ENCODE measurements around the gene PGRMC2.
"Not testable (repeated sequence)": the region's sequence is repeated elsewhere in the genome, so short reads cannot be mapped to it uniquely, and the experiment has no call there.

Gene PGRMC2

DNA sequence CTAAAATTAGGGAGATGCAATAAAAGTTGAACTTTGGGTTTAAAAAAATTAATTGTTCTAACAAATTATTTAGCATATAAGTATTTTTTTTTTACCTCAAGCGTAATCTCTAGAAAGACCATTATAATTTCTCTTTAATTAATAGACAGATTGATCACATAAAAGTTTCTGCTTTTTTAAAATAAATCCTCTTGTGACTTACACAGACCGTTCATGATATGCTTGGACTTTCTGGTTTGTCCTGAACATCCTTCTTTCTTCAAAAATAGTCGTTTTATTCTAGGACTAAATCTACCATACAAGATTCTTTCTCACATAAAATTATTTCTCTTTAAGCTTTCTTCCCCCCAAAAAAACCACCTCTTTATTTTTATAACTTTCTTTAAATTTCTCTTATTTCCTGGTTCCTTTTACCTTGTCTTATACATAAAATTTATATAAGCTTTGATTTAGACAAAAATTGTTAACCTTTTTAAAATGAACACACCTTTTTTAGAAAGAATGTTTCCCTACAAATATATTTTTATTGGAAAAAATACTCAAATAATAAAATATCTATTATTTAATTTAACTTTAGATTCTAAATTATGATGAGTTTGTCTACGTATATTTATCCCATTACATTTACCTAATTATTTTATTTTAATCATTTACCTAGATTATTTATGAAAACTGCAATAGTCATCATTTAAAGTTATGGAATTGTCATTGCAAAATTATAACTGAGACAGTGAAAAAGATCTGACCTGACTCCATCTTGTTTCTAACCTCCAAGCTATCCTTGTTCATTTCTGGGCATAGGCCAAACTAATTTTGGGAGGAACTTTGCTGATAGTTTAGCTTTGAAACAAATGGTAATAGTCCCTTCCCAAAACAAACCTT lies 37.6 kb downstream of the PGRMC2 start:
- Histone ChIP-seq H3K4me3 (no peak overlapping the region), H3K27me3 (no peaks in the 10 kb centered on the region), H3K36me3 (no peaks in the 10 kb centered on the region), H3K9me3 (no peaks in the 10 kb centered on the region), H3K27ac (no peak overlapping the region), H3K4me1 (no peaks in the 10 kb centered on the region)
- TF ChIP-seq, protein P1, sequence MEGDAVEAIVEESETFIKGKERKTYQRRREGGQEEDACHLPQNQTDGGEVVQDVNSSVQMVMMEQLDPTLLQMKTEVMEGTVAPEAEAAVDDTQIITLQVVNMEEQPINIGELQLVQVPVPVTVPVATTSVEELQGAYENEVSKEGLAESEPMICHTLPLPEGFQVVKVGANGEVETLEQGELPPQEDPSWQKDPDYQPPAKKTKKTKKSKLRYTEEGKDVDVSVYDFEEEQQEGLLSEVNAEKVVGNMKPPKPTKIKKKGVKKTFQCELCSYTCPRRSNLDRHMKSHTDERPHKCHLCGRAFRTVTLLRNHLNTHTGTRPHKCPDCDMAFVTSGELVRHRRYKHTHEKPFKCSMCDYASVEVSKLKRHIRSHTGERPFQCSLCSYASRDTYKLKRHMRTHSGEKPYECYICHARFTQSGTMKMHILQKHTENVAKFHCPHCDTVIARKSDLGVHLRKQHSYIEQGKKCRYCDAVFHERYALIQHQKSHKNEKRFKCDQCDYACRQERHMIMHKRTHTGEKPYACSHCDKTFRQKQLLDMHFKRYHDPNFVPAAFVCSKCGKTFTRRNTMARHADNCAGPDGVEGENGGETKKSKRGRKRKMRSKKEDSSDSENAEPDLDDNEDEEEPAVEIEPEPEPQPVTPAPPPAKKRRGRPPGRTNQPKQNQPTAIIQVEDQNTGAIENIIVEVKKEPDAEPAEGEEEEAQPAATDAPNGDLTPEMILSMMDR (IDR thresholded peaks at IDR 0.05), result no peak
- intact Hi-C loops (cut with DNase I; ENCODE audit: low total_unique reads), result no loop called here
- DNase-seq, result no peak

DNA sequence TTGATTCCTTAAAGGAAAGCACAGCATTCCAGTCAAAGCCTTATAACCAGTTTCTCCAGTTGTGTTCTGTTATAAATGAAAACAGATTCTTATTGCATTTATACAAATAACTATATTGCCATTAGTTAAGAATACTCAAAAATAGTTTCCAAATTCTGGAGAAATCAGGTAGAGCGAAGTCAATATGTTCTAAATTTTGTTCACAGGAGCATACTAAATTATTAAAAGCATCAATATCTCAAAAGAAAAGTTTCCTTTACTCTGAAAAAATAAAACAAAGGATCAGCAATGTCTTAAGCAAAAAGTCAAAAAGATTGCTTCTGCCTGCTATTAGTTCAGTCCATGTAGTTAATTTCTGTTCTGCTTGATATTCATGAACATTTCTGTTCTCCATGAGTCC lies 39.7 kb downstream of the PGRMC2 start:
- Histone ChIP-seq H3K4me1 (no peaks in the 10 kb centered on the region), H3K4me3 (no peak overlapping the region), H3K9me3 (no peaks in the 10 kb centered on the region), H3K27ac (no peak overlapping the region), H3K27me3 (no peaks in the 10 kb centered on the region), H3K36me3 (no peaks in the 10 kb centered on the region)
- intact Hi-C loops (cut with DNase I; ENCODE audit: low total_unique reads), result no loop called here
- TF ChIP-seq, protein P1 (IDR thresholded peaks at IDR 0.05), result no peak
- no peak for DNase-seq

DNA sequence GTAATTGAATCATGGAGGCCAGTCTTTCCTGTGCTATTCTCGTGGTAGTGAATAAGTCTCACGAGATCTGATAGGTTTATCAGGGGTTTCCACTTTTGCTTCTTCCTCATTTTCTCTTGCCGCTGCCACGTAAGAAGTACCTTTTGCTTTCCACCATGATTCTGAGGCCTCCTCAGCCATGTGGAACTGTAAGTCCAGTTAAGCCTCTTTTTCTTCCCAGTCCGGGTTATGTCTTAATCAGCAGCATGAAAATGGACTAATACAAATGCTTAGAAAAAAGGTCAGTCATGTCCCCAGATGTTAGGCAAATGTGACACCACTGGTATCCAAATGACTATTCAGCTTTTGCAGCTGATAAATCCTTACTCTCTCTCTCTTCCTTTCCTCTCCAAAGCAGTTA lies 42.2 kb downstream of the PGRMC2 start:
- H3K27me3 ChIP-seq; intact Hi-C loops (cut with DNase I; ENCODE audit: low total_unique reads); H3K4me3 ChIP-seq; DNase-seq; H3K36me3 ChIP-seq; H3K9me3 ChIP-seq; H3K4me1 ChIP-seq; H3K27ac ChIP-seq: not testable (repeated sequence)

DNA sequence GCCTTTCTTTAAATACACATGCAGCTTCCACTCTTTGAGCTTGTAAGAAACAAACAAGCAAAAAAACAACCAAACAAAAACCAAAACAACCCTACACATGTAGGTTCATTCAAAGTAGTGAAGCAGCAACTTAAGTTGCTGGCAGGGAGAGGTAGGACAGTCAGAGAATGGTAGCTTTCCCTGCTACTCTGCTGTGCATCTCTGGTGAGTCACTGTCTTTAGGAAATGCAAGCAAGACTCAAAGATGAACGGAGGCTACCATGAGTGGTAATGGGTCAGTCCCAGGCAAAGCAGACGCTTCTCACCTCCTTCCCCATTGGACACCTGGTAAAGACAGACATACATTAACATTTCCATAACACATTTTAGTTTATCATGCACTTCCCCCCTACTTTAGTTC lies 43.2 kb downstream of the PGRMC2 start:
- intact Hi-C loops (cut with DNase I; ENCODE audit: low total_unique reads), result no loop called here
- Histone ChIP-seq H3K9me3 (no peaks in the 10 kb centered on the region), H3K4me1 (no peaks in the 10 kb centered on the region), H3K4me3 (no peak overlapping the region), H3K36me3 (no peaks in the 10 kb centered on the region), H3K27ac (no peak overlapping the region), H3K27me3 (no peaks in the 10 kb centered on the region)
- DNase-seq, result no peak
- TF ChIP-seq, protein P1 (IDR thresholded peaks at IDR 0.05), result no peak

DNA sequence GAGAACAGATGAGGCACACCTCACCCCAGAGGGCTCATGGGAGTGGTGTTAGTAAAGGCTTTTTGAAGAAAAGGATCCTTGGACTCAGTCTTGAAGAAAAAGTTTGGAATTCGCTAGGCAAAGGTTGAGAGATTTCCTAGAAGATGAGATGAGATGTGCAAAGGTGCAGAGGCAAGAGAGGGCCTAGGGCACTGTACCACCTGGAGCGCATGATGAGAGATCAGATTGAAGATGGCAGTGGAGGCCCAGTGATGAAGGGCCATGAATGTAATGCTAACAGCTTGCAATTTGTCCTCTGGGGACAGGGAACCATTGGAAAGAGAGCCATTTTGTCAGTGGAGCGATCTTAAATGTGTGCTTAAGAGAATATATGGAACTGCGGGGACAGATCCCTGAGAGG lies 45.0 kb downstream of the PGRMC2 start:
- Histone ChIP-seq H3K9me3 (no peaks in the 10 kb centered on the region), H3K27me3 (no peaks in the 10 kb centered on the region), H3K4me1 (no peaks in the 10 kb centered on the region), H3K27ac (no peak overlapping the region), H3K4me3 (no peak overlapping the region), H3K36me3 (no peaks in the 10 kb centered on the region)
- intact Hi-C loops (cut with DNase I; ENCODE audit: low total_unique reads), result no loop called here
- DNase-seq, result no peak
- TF ChIP-seq, protein P1 (IDR thresholded peaks at IDR 0.05), result no peak

DNA sequence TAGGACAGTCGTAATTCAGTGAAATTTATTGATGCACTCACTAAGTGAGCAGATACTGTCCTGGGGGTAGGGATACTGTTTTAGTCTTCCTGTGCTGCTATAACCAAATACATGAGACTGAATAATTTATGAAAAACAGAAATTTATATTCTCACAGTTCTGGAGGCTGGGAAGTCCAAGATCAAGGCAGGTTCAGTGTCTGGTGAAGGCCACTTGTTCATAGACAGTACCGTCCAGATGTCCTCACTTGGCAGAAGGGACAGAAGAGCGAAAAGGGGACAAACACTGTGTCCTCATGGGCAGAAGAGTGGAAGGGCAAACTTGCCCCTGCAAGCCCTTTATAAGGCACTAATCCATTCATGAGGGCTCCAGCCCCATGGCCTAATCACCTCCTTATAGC lies 45.6 kb downstream of the PGRMC2 start:
- Histone ChIP-seq H3K36me3 (no peaks in the 10 kb centered on the region), H3K4me3 (no peak overlapping the region), H3K27me3 (no peaks in the 10 kb centered on the region), H3K4me1 (no peaks in the 10 kb centered on the region), H3K9me3 (no peaks in the 10 kb centered on the region), H3K27ac (no peak overlapping the region)
- intact Hi-C loops (cut with DNase I; ENCODE audit: low total_unique reads), result no loop called here
- TF ChIP-seq, protein P1 (IDR thresholded peaks at IDR 0.05), result no peak
- DNase-seq, result no peak

Data from tibial artery (tissue), 4 donors.